A549 treated with AZD2906 at 1 μM for 4 hours (cell line): ENCODE data around the gene CD80. TPM values are rescaled to one million over a fixed set of nuclear protein-coding genes. Genes with fewer than 3 reads are reported as not detected.

Experiments used
- total RNA-seq: library from RNA; stranded (reverse); fragments of 200-300 nt; extraction: Qiagen RNA extraction; gene quantifications from 5 replicates; pipeline ENCODE4 v1.2.3, GENCODE V29; 2022

The CD80 gene
- 0.03 TPM in 1 of 5 replicates, not detected in the others for total RNA-seq

GRCh38 chr3:119559441-119559963, at the start of gene CD80:
CD80 (minus strand) TSS chr3:119559614; CDS start chr3:119557728, 1,886 bp downstream.

GRCh38 chr3:119597548-119598288, 38.3 kb upstream of the CD80 start, which contains the start of gene PLA1A:
PLA1A (plus strand) TSS chr3:119597885; CDS start chr3:119597914, 29 bp downstream.

DNA sequence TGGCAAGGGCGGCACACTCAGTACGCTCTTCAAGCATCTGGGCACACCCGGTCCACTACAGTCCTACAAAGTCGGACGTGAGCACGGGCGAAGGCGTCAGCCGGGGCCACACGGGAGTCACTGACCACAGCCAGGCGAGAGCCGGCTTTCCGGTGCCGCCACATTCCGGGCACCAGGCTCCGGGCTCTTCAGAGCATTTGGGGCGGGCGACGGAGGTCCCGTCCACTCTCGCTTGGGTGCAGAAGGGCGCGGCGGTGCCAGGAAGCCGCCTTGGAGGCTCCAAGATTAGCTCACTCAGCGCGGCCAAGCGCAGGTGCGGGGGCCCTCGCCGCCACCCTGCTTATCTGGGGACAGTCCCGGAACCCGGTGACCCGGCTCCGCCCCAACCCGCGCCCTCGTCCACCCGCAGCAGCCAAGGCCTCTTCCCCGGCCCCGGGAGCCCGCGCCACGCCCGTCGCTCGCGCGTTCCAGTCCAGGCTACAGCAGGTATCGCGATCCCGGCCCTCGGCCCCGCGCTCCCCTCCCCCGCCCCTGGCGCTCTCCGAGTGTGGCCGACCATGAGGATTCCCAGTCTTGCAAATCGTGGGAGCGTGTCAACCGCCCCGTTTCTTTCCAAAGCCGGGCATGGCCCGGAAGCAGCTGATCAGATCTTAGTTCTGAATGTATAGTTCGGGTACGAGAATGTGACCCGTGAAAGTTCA, 20.1 kb upstream of the CD80 start, which contains the start of gene ADPRH:
TSS of gene ADPRH (plus strand) at position 127 of the 701 bp plus-strand sequence. CDS start 2,678 bp downstream, outside the sequence.

GRCh38 chr3:119498186-119499011, 61.0 kb downstream of the CD80 start, which contains the start of gene TIMMDC1:
TIMMDC1 (plus strand) TSS chr3:119498547; CDS start chr3:119498734, 187 bp downstream.

Other genes with a start within 250 kb of the CD80 start
- gene TMEM39A, start 96.0 kb downstream of the CD80 start, total RNA-seq = 21.2 to 24.4 TPM (median 23.8 TPM) in 5 replicates
- gene POGLUT1, start 90.7 kb downstream of the CD80 start, total RNA-seq = 7.1 to 9.2 TPM (median 8.0 TPM) in 5 replicates
- 58.4 to 80.8 TPM (median 73.2 TPM) in 5 replicates for gene TIMMDC1, start 61.1 kb downstream of the CD80 start, total RNA-seq
- 2.3 to 4.1 TPM (median 3.0 TPM) in 5 replicates for gene ADPRH, start 19.9 kb upstream of the CD80 start, total RNA-seq
- gene PLA1A, start 38.3 kb upstream of the CD80 start, total RNA-seq = 0.17 to 0.53 TPM (median 0.30 TPM) in 5 replicates
- gene POPDC2, start 101.0 kb upstream of the CD80 start, total RNA-seq = 0.32 to 1.2 TPM (median 0.38 TPM) in 5 replicates
- 99.5 to 114 TPM (median 103 TPM) in 5 replicates for gene COX17, start 117.8 kb upstream of the CD80 start, total RNA-seq
- gene CFAP91, start 143.4 kb upstream of the CD80 start, total RNA-seq = 0.23 to 0.35 TPM (median 0.25 TPM) in 4 of 5 replicates, not detected in the other
- gene NR1I2, start 222.5 kb upstream of the CD80 start, total RNA-seq = not detected in 5 replicates